HepG2 (cell line): Measurements from ENCODE around the gene PALM3. TPM values are rescaled to one million over a fixed set of nuclear protein-coding genes. Genes with fewer than 3 reads are reported as not detected.
"Not testable (repeated sequence)": the region's sequence is repeated elsewhere in the genome, so short reads cannot be mapped to it uniquely, and the experiment has no call there.

Source experiments
- ATAC-seq: fragments of 200-7000 bp; cut with Tn5 transposase; 3 replicates; pipeline ENCODE4 v1.9.1; 2020; ENCODE audit warnings: mild to moderate bottlenecking, moderate library complexity
- BruUV-seq: library from RNA; stranded (reverse); fragments of 400-500 nt; replicated peaks from 2 replicates; lab custom pipeline; 2021; lab: Mats Ljungman, UMichigan
- CTCF ChIA-PET: fragments of 300-600 bp; formaldehyde crosslinking; extraction: SDS; loops from one replicate; lab custom pipeline; 2021; ENCODE audit warnings: low total read pairs, inconsistent platforms, low intra/inter-chr PET ratio; lab: Yijun Ruan, JAX
- POLR2A ChIA-PET: fragments of 350-600 bp; sonication (Branson Sonifier 250); formaldehyde crosslinking; loops from one replicate; lab custom pipeline; 2020; ENCODE audit warnings: antibody characterized with exemption, inconsistent platforms; lab: Yijun Ruan, JAX
- DNase-seq: peaks from one replicate; pipeline ENCODE4 v3.0.0-alpha.2; 2015; ENCODE audit warnings: low spot score
- FAIRE-seq: peaks from 3 replicates; lab custom pipeline; 2011; peaks lifted over from hg19 to GRCh38; lab: Jason Lieb, UNC
- H2AFZ ChIP-seq: one replicate; pipeline ENCODE4 v1.6.1; 2011; ENCODE audit warnings: low read length, inconsistent platforms
- H3K27ac ChIP-seq: fragments of 300-600 bp; 3 replicates; pipeline ENCODE4 v1.8.0; 2011; ENCODE audit warnings: mixed run types, mild to moderate bottlenecking, mixed read lengths, low read length, inconsistent platforms; ENCODE audit not compliant: insufficient read depth; ENCODE audit errors: extremely low read length
- H3K27me3 ChIP-seq, 2 experiments: fragments of 200-600 bp in 1 of 2; 2 replicates in 1 of 2; 3 replicates in 1 of 2; pipeline versions ENCODE4 v1.6.0 to v1.8.0; 2011; ENCODE audit warnings: low read length in 2 of 2, mild to moderate bottlenecking in 2 of 2, moderate library complexity in 2 of 2, inconsistent platforms in 1 of 2; ENCODE audit not compliant: insufficient read depth in 2 of 2, control insufficient read depth in 1 of 2
- H3K36me3 ChIP-seq, 2 experiments: fragments of 200-600 bp in 1 of 2; replicated peaks in 1 of 2; 2 replicates in 1 of 2; 3 replicates in 1 of 2; pipeline versions ENCODE4 v1.5.1 to v1.8.0; 2011; ENCODE audit warnings: low read length in 2 of 2, inconsistent platforms in 1 of 2; ENCODE audit not compliant: insufficient read depth in 2 of 2, control insufficient read depth in 1 of 2
- H3K4me1 ChIP-seq: 2 replicates; pipeline ENCODE4 v1.5.1; 2012; ENCODE audit warnings: low read length, inconsistent platforms; ENCODE audit not compliant: insufficient read depth
- H3K4me2 ChIP-seq: 2 replicates; pipeline ENCODE4 v1.6.0; 2011; ENCODE audit warnings: low read depth, low read length, inconsistent platforms
- H3K4me3 ChIP-seq, 3 experiments: fragments of 200-600 bp in 1 of 3; sonication (generic), shearing (Covaris generic) in 1 of 3; replicated peaks in 1 of 3; 2 replicates each; pipeline ENCODE4 v1.5.1; 2011 to 2016; ENCODE audit warnings: low read length in 3 of 3, inconsistent platforms in 2 of 3, low read depth in 2 of 3, mild to moderate bottlenecking in 2 of 3, control low read depth in 1 of 3, mixed read lengths in 1 of 3; ENCODE audit not compliant: insufficient read depth in 1 of 3
- H3K79me2 ChIP-seq: one replicate; pipeline ENCODE4 v1.6.1; 2011; ENCODE audit warnings: low read length, inconsistent platforms; ENCODE audit not compliant: insufficient read depth
- H3K9ac ChIP-seq: 2 replicates; pipeline ENCODE4 v1.6.0; 2011; ENCODE audit warnings: mild to moderate bottlenecking, low read depth, low read length, inconsistent platforms; ENCODE audit not compliant: insufficient read depth
- H3K9me3 ChIP-seq: 2 replicates; pipeline ENCODE4 v1.5.1; 2012; ENCODE audit warnings: mild to moderate bottlenecking, low read length
- H4K20me1 ChIP-seq: 2 replicates; pipeline ENCODE4 v1.6.0; 2011; ENCODE audit warnings: inconsistent platforms, mild to moderate bottlenecking, low read length, moderate library complexity; ENCODE audit not compliant: insufficient read depth
- CCDC6 ChIP-seq: sonication (generic); formaldehyde crosslinking; IDR thresholded peaks from 2 replicates; pipeline ENCODE4 v1.8.1; 2022; ENCODE audit warnings: mild to moderate bottlenecking, missing genetic modification reagents, moderate library complexity
- DNMT1 ChIP-seq: sonication (generic); formaldehyde crosslinking; IDR thresholded peaks from 2 replicates; pipeline ENCODE4 v1.5.1; 2020; ENCODE audit warnings: mild to moderate bottlenecking, missing genetic modification reagents
- GZF1 ChIP-seq: sonication (generic); formaldehyde crosslinking; IDR thresholded peaks from 2 replicates; pipeline ENCODE4 v1.5.1; 2020; ENCODE audit warnings: mild to moderate bottlenecking, missing genetic modification reagents
- KAT7 ChIP-seq: IDR thresholded peaks from 2 replicates; pipeline ENCODE4 v1.6.1; 2018; ENCODE audit warnings: borderline replicate concordance, missing compliant biosample characterization
- KMT2A ChIP-seq: sonication (generic); formaldehyde crosslinking; IDR thresholded peaks from 2 replicates; pipeline ENCODE4 v1.4.0; 2020; ENCODE audit warnings: missing genetic modification reagents
- MTA1 ChIP-seq: sonication (generic); formaldehyde crosslinking; IDR thresholded peaks from 2 replicates; pipeline ENCODE4 v1.4.0; 2020; ENCODE audit warnings: missing genetic modification reagents, mild to moderate bottlenecking, borderline replicate concordance
- NFIC ChIP-seq: IDR thresholded peaks from 2 replicates; pipeline ENCODE4 v1.6.1; 2012; ENCODE audit warnings: mild to moderate bottlenecking, low read length, inconsistent platforms
- ZNF549 ChIP-seq: sonication (generic); formaldehyde crosslinking; IDR thresholded peaks from 2 replicates; pipeline ENCODE4 v1.5.0; 2020; ENCODE audit warnings: missing genetic modification reagents
- WGBS: methylation state at CpG from one replicate; pipeline ENCODE4 v1.1.6; 2017; ENCODE audit warnings: low lambda C conversion rate; 5-methylcytosine and 5-hydroxymethylcytosine counted together
- in situ Hi-C: cut with HindIII; loops from 2 replicates; pipeline ENCODE4 v1.10.0; 2017; ENCODE audit warnings: low pct_unique_long_range_greater_than_20kb; ENCODE audit not compliant: extremely low pct_ligation_motif_present
- intact Hi-C: fragments of 100-400 bp; cut with micrococcal nuclease; formaldehyde crosslinking; loops from one replicate; pipeline ENCODE4 v1.10.0; 2022; ENCODE audit not compliant: unreplicated experiment
- polyA plus RNA-seq, 8 experiments: library from polyadenylated mRNA; depleted of rRNA in 3 of 8; stranded (reverse) in 7 of 8; unstranded in 1 of 8; fragments of >200 nt; fragmentation: Illumina TruSeq in 4 of 8; extraction: Trizol in 4 of 8; gene quantifications; 2 replicates each; pipeline versions ENCODE4 v1.2.1 to v1.2.3, GENCODE V29; 2011 to 2016; ENCODE audit warnings: low read depth in 4 of 8, missing spikeins in 1 of 8, mixed read lengths in 1 of 8; ENCODE audit not compliant: insufficient read depth in 1 of 8
- total RNA-seq, 5 experiments: library from RNA; depleted of rRNA; stranded (reverse); fragments of >200 nt; fragmentation: Illumina TruSeq; extraction: Trizol; gene quantifications; 2 replicates each; pipeline ENCODE4 v1.2.3, GENCODE V29; 2016; ENCODE audit warnings: low read depth in 1 of 5
- TF ChIP-seq, protein P1 (sequence below): sonication (generic); formaldehyde crosslinking; IDR thresholded peaks from 2 replicates; pipeline ENCODE4 v1.8.0; 2022; ENCODE audit warnings: mild to moderate bottlenecking, missing genetic modification reagents, moderate library complexity

PALM3 gene
- total and polyA plus RNA-seq, 2 of the 13 experiments (the other 11 are each of a cell fraction or from before 2014, with no cell fraction given), result 0.79 to 2.4 TPM

- no peak for TF ChIP-seq ZNF549 (CRISPR knock-in tag)
- no peak for TF ChIP-seq NFIC
- no peak for TF ChIP-seq KAT7 (CRISPR knock-in tag)
- TF ChIP-seq DNMT1 (CRISPR knock-in tag), result no peak
- TF ChIP-seq MTA1 (CRISPR knock-in tag), result no peak
- TF ChIP-seq, protein P1, sequence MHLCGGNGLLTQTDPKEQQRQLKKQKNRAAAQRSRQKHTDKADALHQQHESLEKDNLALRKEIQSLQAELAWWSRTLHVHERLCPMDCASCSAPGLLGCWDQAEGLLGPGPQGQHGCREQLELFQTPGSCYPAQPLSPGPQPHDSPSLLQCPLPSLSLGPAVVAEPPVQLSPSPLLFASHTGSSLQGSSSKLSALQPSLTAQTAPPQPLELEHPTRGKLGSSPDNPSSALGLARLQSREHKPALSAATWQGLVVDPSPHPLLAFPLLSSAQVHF (CRISPR knock-in tag), result no peak
- no peak for TF ChIP-seq GZF1 (CRISPR knock-in tag)
- TF ChIP-seq KMT2A (CRISPR knock-in tag), result no peak
- TF ChIP-seq CCDC6, result no peak
- ATAC-seq (no peak), DNase-seq (no peak), FAIRE-seq (no peak)
- H3K9me3 ChIP-seq, result no peaks in the 10 kb centered on the region
- in situ Hi-C loops (no loop called here), intact Hi-C loops (no loop called here)
- H3K36me3 ChIP-seq, result no peaks in the 10 kb centered on the region
- no peak overlapping the region for H2AFZ ChIP-seq
- POLR2A ChIA-PET, result no interaction called here
- H3K4me2 ChIP-seq, result no peak overlapping the region
- CTCF ChIA-PET, result no interaction called here
- H3K27ac ChIP-seq, result no peak overlapping the region
- H3K9ac ChIP-seq, result no peak overlapping the region
- H4K20me1 ChIP-seq, result no peaks in the 10 kb centered on the region
- H3K4me3 ChIP-seq, result no peak overlapping the region
- 53% methylated on average over 5 of the region's 5 CpGs for WGBS
- no peaks in the 10 kb centered on the region for H3K27me3 ChIP-seq
- H3K79me2 ChIP-seq, result no peaks in the 10 kb centered on the region
- H3K4me1 ChIP-seq, result peaks cover 46% of the 10 kb centered on the region
- BruUV-seq, result no TSS peak
These were observed 40.4 kb downstream of the PALM3 start for GRCh38 chr19:14021474-14021873.

DNA sequence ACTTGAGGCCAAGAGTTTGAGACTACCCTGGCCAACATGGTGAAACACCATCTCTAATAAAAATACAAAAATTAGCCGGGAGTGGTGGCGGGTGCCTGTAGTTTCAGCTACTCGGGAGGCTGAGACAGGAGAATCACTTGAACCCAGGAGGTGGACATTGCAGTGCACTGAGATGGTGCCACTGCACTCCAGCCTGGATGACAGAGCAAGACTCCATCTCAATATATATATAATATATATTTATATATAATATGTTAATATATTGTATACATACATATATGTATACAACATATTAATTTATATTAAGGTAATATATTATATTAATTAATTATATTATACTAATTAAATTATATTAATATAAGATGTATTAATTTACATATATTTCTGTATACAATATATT, 42.1 kb downstream of the PALM3 start:
- H3K27ac ChIP-seq, in situ Hi-C loops, H3K4me3 ChIP-seq, H2AFZ ChIP-seq, CTCF ChIA-PET, DNase-seq, H4K20me1 ChIP-seq, H3K9me3 ChIP-seq, ATAC-seq, H3K4me2 ChIP-seq, H3K9ac ChIP-seq, intact Hi-C loops, H3K36me3 ChIP-seq, FAIRE-seq, H3K27me3 ChIP-seq, POLR2A ChIA-PET, H3K79me2 ChIP-seq, BruUV-seq: not testable (repeated sequence)
- WGBS, result 77% methylated on average over 3 of the region's 3 CpGs
- H3K4me1 ChIP-seq, result peaks cover 55% of the 10 kb centered on the region
